ENCODE results near the gene DHDH. TPM values are rescaled to one million over a fixed set of nuclear protein-coding genes. Genes with fewer than 3 reads are reported as not detected.

DHDH gene
- total and polyA plus RNA-seq, 2 of the 13 experiments (the other 11 are each of a cell fraction or from before 2014, with no cell fraction given) = 0.13 to 0.91 TPM

GRCh38 chr19:48907671-48908070 lies 25.8 kb upstream of the DHDH start (continued):
- TF ChIP-seq ZBTB34 (CRISPR knock-in tag; IDR thresholded peaks at IDR 0.05) = no peak
- TF ChIP-seq IKZF4 (CRISPR knock-in tag; IDR thresholded peaks at IDR 0.05; ENCODE audit: borderline replicate concordance, low read depth, not compliant biosample characterization) = no peak
- no peak for TF ChIP-seq MEIS1 (CRISPR knock-in tag; IDR thresholded peaks at IDR 0.05; ENCODE audit: borderline replicate concordance)
- no peak for TF ChIP-seq ZNF407 (CRISPR knock-in tag; IDR thresholded peaks at IDR 0.05; ENCODE audit: not compliant biosample characterization)
- no peak; the same call in 1 of the 2 replicates for TF ChIP-seq ZNF503 (CRISPR knock-in tag; IDR thresholded peaks at IDR 0.05)
- TF ChIP-seq ZNF773 (CRISPR knock-in tag; IDR thresholded peaks at IDR 0.05; ENCODE audit: borderline replicate concordance) = no peak
- no peak for TF ChIP-seq ZBTB43 (CRISPR knock-in tag; conservative IDR thresholded peaks at IDR 0.05)
- no peak for TF ChIP-seq MTF2 (CRISPR knock-in tag; IDR thresholded peaks at IDR 0.05; ENCODE audit: borderline replicate concordance)
- TF ChIP-seq U2AF1 (optimal IDR thresholded peaks at IDR 0.05; ENCODE audit: low read depth, low read length) = no peak
- peak; percentile 89 for TF ChIP-seq PAXIP1 (CRISPR knock-in tag; conservative IDR thresholded peaks at IDR 0.05)
- TF ChIP-seq NR2F1 (CRISPR knock-in tag; IDR thresholded peaks at IDR 0.05) = peak; percentile 89 to 91
- no peak for TF ChIP-seq CBFB (CRISPR knock-in tag; IDR thresholded peaks at IDR 0.05)
